ENCODE data around the gene ROCK2.

GRCh38 chr2:11368059-11368572 lies 23.7 kb upstream of the ROCK2 start:
- TF ChIP-seq CTCF (IDR thresholded peaks at IDR 0.05; ENCODE audit: insufficient read depth, low read depth, low read length) (no peak), EZH2 (IDR thresholded peaks at IDR 0.05; ENCODE audit: insufficient read depth, low read length) (no peak)
